ENCODE results near the gene SUMO2.

The SUMO2 gene

DNA sequence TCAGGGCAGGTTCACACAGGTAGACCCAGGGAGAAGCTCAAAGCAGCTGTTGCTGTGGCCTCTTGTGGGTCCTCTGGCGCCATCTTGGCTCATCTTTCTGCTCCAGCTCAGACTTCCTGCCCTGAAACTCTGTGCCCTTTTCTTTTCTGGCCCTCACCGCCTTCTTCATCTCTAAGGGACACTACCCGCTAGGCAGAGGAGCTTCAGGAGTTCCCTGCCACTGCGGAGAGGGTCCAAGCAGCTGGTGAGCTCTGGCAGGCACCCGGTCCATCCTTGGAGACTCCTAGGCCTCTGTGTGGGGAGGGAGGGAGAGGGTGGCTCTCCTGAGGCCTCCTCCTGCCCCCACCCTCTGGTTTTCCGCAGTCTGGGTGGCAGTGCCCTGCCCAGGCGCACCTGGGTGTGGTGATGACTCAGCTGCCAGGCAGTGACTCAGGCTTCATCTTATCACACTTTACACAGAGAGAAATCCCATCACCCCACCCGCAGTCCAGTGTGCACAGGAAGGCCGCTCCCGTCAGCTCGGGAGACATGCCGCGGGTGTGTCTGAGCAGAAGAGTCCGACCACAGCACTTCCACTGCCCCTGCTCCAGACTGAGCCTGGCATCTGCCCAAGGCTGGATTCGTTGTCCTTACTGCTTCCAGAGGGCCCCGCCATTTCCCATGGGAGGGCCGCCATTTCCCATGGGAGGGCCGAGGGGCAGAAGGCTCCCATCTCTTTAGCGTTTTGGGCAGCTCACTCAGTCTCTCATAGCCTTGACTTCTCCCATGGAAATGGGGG lies 58.5 kb downstream of the SUMO2 start:
- DNase-seq (ENCODE audit: low read depth in 2 of 2) = peak; percentile 32 to 38

DNA sequence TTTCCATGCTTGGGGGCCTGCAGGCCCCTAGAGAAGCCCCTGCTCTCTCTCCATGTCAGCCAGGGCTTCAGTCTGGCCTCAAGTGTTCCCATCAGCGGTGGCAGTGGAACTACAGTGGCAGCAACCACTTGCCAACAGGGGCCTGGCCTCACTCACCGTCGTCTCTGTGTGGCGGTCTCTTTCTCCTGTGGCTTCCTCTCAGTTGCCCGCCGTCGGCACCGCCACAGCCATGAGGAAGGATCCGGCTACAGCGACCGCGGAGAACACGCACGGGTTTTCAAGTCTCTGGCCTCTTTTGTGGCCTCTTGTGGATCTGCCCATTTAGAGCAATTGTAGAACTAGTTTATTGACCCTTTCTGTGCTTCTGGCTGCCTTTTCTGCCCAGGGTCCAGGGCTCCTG lies 64.5 kb downstream of the SUMO2 start:
- no peak for DNase-seq (ENCODE audit: low read depth in 2 of 2)

DNA sequence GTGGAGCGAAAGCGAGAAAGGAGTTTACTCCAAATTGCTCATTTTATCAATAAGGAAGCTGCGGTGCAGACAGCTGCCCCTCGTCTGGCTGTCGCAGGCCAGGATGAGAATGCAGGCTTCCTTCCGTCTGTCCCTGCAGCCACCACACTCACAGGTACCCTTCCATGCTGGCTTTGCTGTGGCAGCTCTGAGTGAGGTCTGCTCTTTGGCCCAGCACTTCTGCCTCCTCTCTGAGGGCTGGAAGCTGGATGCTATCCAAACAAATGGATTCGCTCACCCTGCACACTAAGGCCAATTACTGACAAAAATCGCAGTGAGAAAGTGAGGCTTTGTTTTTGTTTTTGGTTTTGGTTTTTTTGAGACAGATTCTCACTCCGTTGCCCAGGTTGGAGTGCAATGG lies 66.0 kb downstream of the SUMO2 start:
- DNase-seq (ENCODE audit: low read depth in 2 of 2) = no peak
